ENCODE measurements around the gene RTBDN.

RTBDN gene

GRCh38 chr19:12837225-12837624, 2.8 kb upstream of the RTBDN start:
- ChIA-PET POLR2A (ENCODE audit: low non-redundant PET) (interaction anchor here (0.6 kb wide), 1 partner anchor 64 kb away, joined by 5 read pairs; no protein-coding TSS in a partner anchor), CTCF (interaction anchor here (0.5 to 1.4 kb wide), 3 partner anchors 11 to 63 kb away, joined by 3 to 11 read pairs (median 6); partner anchors contain the start of gene THSD8)
- TF ChIP-seq CTCF (conservative IDR thresholded peaks at IDR 0.05; ENCODE audit: low read depth): no peak
- H3K27ac ChIP-seq: no peak overlapping the region
- peak; percentile 79 for DNase-seq (ENCODE audit: low spot score)

- DNase-seq (ENCODE audit: low spot score): no peak
- ChIA-PET POLR2A (ENCODE audit: low non-redundant PET) (no interaction called here), CTCF (interaction anchor here (1.4 kb wide), 1 partner anchor 11 kb away, joined by 11 read pairs; no protein-coding TSS in a partner anchor)
- no peak for TF ChIP-seq CTCF (conservative IDR thresholded peaks at IDR 0.05; ENCODE audit: low read depth)
- no peak overlapping the region for H3K27ac ChIP-seq
Measured at GRCh38 chr19:12836529-12836863, 2.1 kb upstream of the RTBDN start.

- no peak overlapping the region for H3K27ac ChIP-seq
- TF ChIP-seq CTCF (conservative IDR thresholded peaks at IDR 0.05; ENCODE audit: low read depth): no peak
- ChIA-PET POLR2A (ENCODE audit: low non-redundant PET) (no interaction called here), CTCF (no interaction called here)
- no peak for DNase-seq (ENCODE audit: low spot score)
Measured at GRCh38 chr19:12834976-12835757, 788 bp upstream of the RTBDN start.

- H3K27ac ChIP-seq: no peak overlapping the region
- DNase-seq (ENCODE audit: low spot score): peak; percentile 50
- CTCF ChIA-PET: interaction anchor here (0.8 to 1.1 kb wide), 2 partner anchors 55 to 238 kb away, joined by 3 to 5 read pairs; no protein-coding TSS in a partner anchor
- TF ChIP-seq CTCF (conservative IDR thresholded peaks at IDR 0.05; ENCODE audit: low read depth): no peak
- POLR2A ChIA-PET (ENCODE audit: low non-redundant PET): no interaction called here
Measured at GRCh38 chr19:12833738-12834565, 427 bp downstream of the RTBDN start.

GRCh38 chr19:12833418-12833737, 1.0 kb downstream of the RTBDN start:
- CTCF ChIA-PET: interaction anchor here (1.1 kb wide), 1 partner anchor 55 kb away, joined by 3 read pairs; no protein-coding TSS in a partner anchor
- POLR2A ChIA-PET (ENCODE audit: low non-redundant PET): no interaction called here
- no peak for TF ChIP-seq CTCF (conservative IDR thresholded peaks at IDR 0.05; ENCODE audit: low read depth)
- DNase-seq (ENCODE audit: low spot score): no peak
- H3K27ac ChIP-seq: no peak overlapping the region

- peak overlapping the region; percentile 48 for H3K27ac ChIP-seq
- ChIA-PET CTCF (interaction anchor here (0.6 kb wide), 1 partner anchor 20 kb away, joined by 6 read pairs; no protein-coding TSS in a partner anchor), POLR2A (ENCODE audit: low non-redundant PET) (no interaction called here)
- DNase-seq (ENCODE audit: low spot score): no peak
- TF ChIP-seq CTCF (conservative IDR thresholded peaks at IDR 0.05; ENCODE audit: low read depth): no peak
Measured at GRCh38 chr19:12828494-12828893, 5.9 kb downstream of the RTBDN start.

Measured in RWPE1 (cell line).